NCI-H524 treated with DMSO at 0.1 percent for 48 hours (cell line): ENCODE data around the gene STPG4.

Experiments
- DNase-seq: peaks from one replicate; lab custom pipeline; 2025; lab: John Stamatoyannopoulos, UW

Gene STPG4

DNA sequence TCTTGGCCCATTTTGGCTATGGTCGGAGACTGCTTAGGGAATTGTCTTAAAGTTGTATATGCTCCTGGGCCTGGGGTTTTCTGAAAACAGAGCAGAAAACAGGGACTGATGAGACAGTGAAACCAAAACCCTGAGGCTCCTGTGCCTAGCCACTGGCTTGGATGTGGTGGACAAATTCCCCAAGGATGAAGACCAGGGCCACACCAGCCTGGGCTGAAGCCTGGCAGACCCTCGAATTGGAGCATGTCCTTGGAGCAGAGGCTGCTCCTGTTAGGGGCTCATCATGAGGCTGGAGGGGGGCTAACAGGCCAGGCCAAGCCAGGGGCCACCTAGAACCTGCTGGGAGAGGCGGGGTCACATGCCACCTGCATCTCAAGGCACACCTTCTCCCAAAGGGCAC is 68.1 kb downstream of the STPG4 start:
- no peak for DNase-seq

DNA sequence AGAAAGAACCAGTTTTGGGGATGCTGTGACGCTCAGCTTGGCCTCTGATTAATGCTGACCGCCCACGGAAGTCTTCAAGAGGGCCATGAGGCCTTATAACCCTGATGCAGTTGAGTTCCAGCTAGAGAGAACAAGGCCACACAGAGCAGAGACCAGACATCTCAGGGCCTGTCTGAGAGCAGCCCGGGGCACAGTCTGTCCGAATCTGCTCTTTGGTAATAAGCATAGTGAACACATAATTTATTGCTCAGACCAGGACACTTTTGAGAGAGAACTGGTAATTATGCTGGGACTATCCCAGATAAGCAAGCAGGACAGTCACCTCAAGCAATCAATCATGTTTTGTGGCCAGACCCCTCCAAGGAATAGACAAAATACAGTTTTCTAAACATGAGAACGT is 68.5 kb downstream of the STPG4 start:
- no peak for DNase-seq

DNA sequence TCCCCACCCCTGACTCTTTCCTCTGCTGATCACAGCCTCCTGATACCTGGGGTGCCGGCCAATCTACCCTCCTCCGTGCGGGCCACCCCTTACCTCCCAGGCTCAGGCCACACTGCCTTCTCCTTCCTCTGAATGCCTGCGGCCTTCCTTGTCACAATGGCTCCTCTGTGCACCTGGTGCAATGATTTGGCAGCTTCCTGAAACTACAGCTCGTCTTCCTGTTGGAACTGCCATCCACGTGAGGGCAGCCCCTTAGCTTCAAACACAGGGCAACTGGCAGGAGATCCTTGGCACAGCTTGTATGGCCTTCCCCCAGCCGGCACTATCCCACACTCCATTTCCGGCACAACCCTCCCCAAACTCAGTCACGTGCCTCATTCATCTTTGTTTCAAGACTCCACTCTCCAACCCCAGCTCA is 69.0 kb downstream of the STPG4 start:
- DNase-seq = no peak

DNA sequence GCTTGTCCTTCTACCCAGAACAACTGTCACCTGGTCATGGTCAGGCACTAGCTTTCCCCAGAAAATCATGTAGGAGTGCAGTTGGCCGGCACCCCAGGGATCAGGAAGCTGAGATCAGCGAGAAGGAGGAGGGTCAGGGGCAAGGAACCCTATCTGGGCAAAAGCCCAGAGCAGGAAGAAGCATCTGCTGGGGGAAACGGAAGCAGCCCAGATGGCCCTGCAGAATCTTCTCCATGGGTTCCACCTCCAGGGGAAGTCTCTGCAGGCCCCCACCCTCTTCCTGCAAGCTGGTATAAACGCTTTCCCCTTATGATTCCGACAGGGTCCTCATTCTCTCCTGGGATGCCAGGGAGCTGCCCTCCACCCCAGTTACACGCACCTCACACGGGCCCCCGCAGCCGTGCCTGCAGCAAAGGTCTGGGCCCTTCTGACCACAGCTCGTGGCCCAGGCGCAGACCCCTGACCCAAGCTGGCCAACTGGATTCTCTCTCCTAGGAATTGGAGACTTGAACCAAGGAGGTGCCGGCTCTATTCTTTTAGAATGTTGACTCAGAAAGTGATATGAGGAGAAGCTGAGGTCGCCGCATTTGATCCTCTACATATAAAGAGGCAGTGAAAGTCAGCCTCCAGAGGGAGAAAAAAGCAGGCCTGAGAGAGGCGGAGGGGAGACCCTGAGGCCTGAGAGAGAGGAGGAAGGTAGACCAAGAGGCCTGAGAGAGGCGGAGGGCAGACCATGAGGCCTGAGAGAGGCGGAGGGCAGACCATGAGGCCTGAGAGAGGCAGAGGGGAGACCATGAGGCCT is 71.0 kb downstream of the STPG4 start:
- DNase-seq = no peak

DNA sequence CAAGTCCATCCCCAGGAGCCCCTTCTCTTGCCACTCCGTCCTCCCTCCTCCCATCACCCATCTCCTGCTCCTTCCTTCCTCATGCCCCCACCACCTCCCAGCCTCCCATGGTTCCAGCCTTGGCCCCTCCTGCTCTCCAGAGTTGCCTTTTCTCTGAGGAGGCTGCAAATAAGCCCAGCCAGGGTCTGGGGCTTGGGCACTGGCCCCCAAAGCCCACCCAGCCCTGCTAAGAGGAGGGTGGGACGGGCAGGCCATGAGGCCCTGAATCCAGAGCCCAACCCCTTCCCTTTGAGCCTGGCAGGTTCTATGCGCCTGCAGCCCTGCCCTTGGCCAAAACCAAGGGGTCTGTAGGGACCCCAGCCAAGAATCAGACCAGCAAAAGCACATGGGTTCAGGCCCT is 71.6 kb downstream of the STPG4 start:
- no peak for DNase-seq

DNA sequence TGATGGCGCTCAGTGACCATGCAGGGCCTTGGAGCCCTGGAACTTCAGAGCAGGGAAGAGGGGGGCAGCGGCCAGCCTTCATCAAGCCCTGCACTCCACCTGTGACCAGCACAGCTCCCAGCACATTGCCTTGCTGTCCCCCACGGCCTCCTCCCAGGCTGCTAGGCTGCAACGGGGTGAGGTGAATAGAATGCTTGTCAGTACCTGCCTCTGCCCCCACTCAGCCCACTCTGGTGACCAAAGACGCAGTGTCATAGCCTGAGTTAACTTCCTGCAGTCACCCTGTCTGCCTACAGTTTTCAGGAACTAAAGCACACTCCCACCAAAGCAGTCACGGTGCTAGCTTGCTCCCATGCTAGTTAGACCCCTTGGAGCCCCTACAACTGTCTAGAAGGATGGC is 72.1 kb downstream of the STPG4 start:
- DNase-seq = no peak

DNA sequence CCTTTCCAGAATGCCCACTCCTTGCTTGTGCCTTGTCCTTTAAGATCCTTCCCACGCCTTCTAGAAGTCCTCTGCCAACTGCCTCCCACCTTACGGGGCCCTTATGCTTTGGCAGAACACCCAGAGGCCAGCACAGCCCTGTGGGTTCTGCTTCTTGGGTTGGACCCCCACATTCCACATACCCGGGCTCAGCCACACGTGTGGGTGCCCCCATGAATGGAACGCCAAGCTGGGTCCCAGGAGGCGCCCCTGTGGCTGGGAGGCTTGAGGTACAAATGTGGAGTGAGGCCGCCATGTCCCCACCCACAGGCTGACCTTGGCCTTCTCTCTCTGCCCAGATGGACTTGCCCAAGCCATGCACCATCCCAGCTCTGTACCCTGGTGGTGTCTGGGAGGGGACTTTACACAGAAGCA is 74.2 kb downstream of the STPG4 start:
- no peak for DNase-seq

DNA sequence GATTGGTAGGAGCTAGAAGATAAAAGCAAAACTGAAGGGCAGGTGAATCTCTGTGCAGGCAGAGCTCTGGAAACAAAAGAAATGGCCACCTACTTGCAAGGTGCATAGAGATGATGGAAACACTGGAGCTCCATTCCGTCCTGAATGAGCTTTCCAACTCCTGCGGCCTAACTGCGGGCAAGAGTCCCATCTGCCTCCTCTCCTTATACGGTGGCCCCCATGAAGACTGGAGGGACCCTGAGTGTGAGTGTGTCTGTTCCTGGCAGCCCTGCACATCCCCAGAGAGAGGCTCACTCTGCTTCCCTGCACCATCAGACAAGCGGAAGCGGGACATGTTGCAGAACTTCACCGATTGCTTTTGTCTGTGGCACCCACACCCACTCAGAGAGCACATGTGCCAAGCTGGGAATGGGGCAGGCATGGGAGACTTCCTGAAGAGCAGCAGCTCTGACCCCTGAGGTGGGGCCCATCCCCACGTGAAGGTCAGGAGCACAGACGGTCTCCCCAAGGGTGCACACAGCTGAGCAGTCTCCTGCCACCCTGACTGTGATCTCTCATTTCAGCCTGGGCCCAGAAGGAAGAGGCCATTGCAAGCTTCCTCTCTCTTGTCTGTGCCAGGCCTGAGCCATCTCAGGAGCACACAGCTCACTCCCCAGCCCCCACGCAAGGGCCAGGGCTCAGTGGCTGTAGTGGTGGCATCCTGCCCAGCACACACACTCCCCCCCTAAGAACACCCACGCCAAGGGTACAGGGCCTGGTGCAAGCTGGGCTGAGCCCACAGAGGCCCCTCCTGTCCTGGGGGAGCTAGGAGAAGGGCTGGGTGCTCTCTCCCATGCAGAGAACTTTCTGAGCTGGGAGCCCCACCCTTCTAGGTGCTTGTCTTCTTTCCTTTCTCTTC is 75.3 kb downstream of the STPG4 start:
- no peak for DNase-seq

DNA sequence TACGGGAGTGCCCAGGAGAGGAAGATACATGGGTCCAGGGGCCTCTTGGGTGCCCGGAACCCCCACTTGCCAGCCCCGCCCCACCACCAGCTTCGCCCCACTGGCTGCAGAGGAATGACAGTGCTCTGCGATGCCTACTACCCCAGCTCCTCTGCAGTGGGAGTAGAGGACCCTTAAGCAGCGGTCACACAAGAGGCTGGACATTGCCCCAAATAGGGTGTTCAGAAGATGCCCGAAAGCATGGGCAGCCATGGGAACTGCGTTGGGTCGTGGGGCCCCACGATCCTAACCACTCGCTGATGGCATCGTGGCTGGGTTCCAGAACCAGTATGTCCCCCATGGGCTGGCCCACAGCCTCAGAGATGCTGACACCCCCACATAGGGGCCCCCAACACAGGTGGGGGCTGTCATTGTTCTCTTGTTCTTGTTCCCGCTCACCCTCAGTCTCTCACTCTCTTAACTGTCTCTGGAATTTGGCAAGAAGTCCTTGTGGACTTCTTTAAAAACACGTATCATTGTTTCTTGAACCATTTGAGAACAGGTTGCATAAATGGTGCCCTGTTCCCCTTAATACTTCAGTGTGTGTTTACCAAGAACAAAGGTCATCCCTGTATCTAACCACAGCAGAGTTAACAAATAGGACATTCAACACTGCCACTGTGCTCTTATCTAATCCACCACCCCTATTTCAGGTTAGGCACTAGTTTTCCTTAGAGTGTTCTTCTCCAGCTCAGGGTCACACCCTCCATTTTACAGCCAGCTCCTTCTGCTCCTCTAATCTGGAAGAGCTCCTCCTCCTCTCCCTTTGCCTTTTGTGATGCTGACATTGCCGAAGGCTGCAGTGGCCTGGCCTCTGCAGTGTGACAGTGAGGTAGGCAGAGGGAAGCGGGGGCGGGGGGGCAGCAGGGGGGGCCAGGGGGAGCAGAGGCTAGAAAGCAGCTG is 76.3 kb downstream of the STPG4 start:
- DNase-seq = no peak

DNA sequence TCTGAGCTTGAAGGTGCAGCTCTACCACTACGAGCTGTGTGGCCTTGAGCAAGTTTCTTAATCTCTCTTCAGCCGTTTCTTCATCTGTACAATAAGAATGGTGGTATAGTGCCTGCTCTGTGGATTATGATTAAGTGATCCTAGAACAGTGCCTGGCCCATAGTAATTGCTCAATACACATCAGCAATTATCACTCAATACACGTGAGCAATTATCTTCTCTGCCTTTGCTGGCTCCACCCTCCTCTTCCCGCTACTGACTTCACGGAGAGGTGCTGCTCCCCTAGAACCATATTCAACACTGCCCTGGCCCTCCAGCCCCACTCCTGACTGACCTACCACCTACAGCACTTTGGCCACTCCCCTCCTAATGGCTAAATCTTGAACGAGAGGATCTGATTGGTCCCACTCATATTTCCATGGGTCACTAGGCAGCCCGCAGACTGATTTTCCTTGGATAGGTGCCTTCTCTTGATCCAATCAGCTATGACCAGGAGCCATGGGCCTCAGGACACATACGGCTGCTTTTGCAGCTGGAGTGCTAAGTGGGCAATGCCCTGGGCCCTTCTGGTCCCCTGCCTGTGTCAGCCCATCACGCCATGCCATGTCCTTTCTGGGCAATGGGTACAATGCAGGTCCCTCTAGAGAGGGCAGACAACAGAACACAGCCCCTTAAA is 77.5 kb downstream of the STPG4 start:
- no peak for DNase-seq

DNA sequence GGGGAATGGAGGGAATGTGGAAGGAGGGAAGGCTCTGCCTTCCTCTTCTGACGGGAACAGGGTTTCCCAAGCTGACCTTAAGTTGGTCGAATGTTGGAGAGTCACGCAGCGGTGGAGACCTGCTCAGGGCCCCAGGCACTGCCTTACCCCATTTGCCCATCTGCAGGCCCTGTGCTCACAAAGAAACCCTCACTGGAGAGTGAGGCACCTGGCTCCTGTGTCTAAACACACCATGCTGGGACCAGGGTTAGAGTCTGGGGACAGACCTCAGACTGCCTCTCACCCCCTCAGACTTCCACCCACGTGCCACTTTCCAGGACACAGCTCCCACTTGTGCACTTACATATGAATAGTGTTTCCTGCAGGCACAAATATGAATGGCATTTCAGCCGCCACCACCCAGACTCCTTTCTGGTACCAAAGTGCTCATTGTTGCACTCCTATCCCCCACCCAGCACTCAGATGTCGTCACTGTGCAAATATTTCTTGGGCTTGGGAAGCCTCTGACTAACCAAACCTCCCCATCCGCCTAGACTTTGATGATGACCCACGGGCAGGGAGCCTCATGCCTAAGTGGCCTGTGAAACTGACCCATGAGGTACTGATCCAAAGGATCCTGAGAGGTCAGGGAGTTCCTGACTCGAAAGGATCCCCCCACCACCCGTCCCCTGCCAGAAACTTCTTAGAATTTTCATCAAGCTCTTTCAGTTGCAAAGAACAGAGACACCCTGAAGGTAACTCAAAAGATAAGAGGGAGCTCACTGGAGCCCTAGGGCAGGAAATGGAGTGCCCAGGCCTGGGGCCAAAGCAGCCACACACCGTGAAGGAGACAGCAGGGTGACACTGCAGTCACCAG is 78.3 kb downstream of the STPG4 start:
- no peak for DNase-seq

DNA sequence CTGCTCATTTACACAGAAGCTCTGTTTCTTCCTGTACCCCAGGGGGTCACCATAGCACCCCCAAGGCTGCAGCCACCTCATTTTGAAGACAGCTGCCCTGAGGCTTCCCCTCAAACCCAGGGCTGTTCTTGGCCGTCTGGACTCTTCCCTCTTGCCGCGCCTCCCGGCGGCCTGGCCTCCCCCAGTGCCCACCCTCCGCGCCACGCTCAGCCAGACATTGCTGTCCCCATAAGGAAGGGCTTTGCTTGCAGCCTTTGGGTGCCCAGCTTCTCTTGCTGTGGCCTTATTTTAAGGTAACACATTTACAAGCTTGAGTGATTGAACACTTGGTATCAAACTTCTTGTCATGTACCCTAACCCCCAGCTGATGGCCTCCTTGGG is 79.0 kb downstream of the STPG4 start:
- DNase-seq = no peak

DNA sequence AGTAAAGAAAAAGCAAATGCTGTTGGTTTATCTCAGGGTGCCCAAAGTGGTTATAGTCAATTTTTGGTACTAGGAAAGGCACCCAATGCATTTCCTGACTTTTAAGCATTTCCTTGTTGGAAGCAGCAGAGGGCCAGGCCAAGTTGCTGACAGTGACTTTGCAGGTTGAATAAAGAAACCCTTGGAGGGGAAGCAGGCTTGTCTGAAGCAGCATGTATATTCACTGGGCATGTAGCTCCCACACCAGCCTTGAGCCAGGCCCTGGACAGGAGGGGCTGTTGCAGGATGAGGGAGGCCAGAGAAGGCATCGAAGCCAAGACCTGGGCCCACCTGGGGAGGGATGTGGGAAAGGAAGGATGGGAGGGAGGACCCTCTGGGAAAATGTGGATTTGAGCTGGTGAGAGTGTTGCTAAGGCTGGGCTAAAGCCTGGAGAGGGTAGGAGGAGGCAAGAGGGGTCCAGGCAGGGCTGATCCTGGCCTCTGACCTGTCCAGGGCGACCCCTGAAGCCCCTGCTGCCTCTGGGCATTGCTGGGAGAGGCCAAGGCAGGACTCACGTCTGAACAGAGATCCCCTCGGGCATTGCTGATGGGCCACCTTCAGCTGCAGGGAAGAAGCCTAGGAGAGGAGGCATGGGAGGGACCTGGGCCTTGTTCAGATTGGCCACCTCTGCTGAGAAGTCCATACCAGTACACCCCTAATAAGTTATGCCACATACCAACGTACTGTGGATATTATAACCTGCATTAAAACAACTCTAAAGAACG is 79.6 kb downstream of the STPG4 start:
- no peak for DNase-seq

DNA sequence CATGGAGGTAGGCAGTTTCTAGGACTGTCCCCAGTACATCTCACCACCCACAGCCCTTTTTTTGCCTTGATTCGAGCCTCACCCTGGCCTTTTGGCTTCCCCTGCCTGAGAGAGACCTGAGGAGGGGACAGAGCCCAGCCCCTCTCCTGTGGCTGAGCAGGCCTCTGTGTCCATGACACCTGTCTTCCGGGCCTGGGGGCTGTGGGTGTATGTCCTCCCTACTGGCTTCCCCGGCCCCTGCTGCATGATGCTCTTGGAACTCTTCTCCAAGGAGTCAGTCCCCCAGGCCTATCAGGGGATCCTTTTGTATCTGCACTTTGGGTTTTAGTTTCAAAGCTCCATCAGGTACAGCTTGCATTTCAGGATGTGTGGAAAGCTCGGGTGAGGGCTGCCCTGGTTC is 80.4 kb downstream of the STPG4 start:
- no peak for DNase-seq

DNA sequence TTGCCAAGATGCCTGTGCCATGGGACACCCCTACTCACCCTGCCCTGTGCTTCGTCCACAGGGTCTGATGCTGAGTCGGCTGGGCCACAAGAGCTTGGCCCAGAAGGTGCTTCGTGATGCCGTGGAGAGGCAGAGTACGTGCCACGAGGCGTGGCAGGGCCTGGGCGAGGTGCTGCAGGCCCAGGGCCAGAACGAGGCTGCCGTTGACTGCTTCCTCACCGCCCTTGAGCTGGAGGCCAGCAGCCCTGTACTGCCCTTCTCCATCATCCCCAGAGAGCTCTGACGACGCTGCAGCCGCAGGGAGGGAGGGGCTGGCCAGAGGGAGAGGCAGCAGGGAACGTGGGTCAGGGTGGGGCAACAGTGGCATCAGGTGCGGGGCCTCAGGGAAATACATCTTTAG is 81.5 kb downstream of the STPG4 start:
- no peak for DNase-seq

DNA sequence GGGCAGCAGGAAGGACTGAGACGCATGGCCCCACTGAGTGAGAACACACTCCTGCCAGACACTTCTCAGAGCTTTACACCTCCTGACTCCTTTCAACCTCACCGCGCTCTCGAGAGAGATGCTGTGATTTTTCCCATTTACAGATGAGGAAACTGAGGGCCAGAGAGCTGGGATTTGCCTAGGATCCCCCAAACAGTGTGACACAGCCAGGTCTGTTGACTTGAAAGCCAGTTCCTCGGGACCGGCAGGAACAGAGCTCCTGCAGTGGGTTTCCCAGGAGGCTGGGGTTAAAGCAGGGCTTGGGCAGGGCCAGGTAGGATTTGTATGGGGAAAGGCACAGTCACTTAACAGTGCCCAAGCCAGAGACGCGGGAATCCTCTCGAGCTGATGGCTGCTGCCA is 81.9 kb downstream of the STPG4 start:
- DNase-seq = no peak

DNA sequence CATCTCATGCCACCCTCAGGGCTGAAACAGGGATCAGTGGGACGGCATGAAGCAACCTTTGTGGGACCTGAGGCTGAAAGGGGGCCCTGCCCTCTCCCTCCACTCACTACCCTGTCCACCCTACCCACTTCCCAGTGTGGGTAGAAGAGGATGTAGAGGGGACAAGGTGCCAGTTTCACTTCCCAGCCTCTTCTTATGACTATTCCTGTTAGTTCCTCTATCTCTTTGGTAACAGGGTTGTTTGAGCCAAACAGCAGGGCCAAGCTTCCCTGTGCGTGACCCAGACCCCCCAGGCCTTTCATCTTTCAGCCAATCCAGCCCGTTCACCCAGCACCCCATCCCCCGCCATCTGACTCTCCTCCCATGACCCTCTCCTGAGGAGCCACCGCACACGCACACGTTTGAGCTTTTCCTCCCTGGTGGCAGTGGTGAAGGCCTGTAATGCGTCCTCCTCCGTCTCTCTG is 82.3 kb downstream of the STPG4 start:
- DNase-seq = no peak

DNA sequence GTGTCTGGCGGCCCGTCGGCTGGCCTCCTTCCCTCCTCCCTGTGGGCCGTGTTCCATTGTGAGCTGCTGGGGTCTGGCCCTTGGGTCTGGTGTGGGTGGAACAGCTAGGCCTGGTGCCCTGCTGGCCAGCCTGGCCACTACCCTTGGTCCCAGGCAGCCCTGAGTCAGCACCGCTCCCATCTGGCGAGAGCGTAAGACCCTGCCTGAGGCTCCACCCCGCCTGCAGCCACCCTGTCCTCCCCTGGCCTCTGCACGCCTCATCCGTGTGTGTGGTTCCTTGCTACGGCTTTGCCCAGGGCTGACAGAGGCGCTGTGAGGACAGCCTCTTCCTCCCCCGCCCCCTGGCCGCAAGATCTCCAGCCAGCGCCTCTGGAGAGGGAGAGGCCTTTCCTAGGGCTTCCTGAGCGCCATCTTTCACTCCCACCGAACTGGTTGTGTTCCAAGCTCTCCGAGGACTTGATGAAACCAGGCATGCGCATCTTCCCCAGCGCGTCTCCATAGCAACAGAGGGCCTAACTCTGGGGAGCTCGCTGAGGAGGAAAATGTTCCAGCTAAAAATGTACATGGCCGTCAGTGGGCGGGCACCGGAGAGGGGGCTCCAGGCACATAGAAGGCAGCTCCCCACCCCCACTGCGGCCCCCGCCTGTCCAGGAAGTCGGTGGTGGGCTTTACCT is 83.0 kb downstream of the STPG4 start:
- DNase-seq = peak; percentile 73
